Lower leg skin (tissue), 4 donors: ENCODE measurements around the gene WDR4. TPM values are rescaled to one million over a fixed set of nuclear protein-coding genes. Genes with fewer than 3 reads are reported as not detected.

Experiments used
- DNase-seq, 2 donors: peaks; one replicate each; pipeline ENCODE4 v3.0.0-alpha.2; 2019; ENCODE audit warnings: low spot score in 2 of 2
- H3K4me3 ChIP-seq: fragments of 200-600 bp; sonication (generic); 2 replicates; pipeline ENCODE4 v1.5.1; 2017; ENCODE audit warnings: mild to moderate bottlenecking, low read depth; ENCODE audit not compliant: poor library complexity, severe bottlenecking
- CTCF ChIP-seq, 3 donors: fragments of 450-650 bp; IDR thresholded peaks; one replicate each; pipeline ENCODE4 v1.5.1; 2016; ENCODE audit warnings: antibody characterized with exemption in 3 of 3, mild to moderate bottlenecking in 3 of 3, moderate library complexity in 2 of 3
- POLR2A ChIP-seq, 2 donors: fragments of 450-650 bp; IDR thresholded peaks; one replicate each; pipeline ENCODE4 v1.6.1; 2016 to 2017; ENCODE audit warnings: antibody characterized with exemption in 2 of 2, mild to moderate bottlenecking in 1 of 2, moderate library complexity in 1 of 2
- WGBS, 2 donors: methylation state at CpG; one replicate each; pipeline ENCODE4 v1.1.5; 2018; 5-methylcytosine and 5-hydroxymethylcytosine counted together
- intact Hi-C: fragments of 100-400 bp; cut with DNase I; formaldehyde crosslinking; loops from one replicate; pipeline ENCODE4 v1.15.0; 2023; ENCODE audit warnings: low total_unique reads
- total RNA-seq, 4 donors: library from RNA; depleted of rRNA; stranded (reverse); fragments of >200 nt; gene quantifications; one replicate each; pipeline ENCODE4 v1.1.0, GENCODE V29; 2016

Gene WDR4
- total RNA-seq, 4 donors from 2014 or later: 10.3 to 17.4 (median 12.0) TPM

- intact Hi-C loops: no loop called here
- WGBS, 2 donors: 87 to 89% methylated on average over 19 of the region's 19 CpGs
These were observed 21.0 kb downstream of the WDR4 start for GRCh38 chr21:42858185-42858847.

GRCh38 chr21:42857216-42857615 lies 22.1 kb downstream of the WDR4 start:
- WGBS, 2 donors: 90 to 97% methylated on average over 9 to 11 of the region's 11 CpGs
- no peak overlapping the region for H3K4me3 ChIP-seq
- DNase-seq: no peak
- TF ChIP-seq POLR2A (IDR thresholded peaks at IDR 0.05) (no peak), CTCF (IDR thresholded peaks at IDR 0.05) (no peak)
- intact Hi-C loops: no loop called here

More at GRCh38 chr21:42858185-42858847, 21.0 kb downstream of the WDR4 start:
- no peak for TF ChIP-seq POLR2A (IDR thresholded peaks at IDR 0.05)
- no peak for TF ChIP-seq CTCF (IDR thresholded peaks at IDR 0.05)
- no peak for DNase-seq
- no peak overlapping the region for H3K4me3 ChIP-seq

GRCh38 chr21:42855937-42856335 lies 23.4 kb downstream of the WDR4 start:
- 86 to 95% methylated on average over 18 of the region's 18 CpGs for WGBS, 2 donors
- H3K4me3 ChIP-seq: no peak overlapping the region
- TF ChIP-seq POLR2A (IDR thresholded peaks at IDR 0.05) (no peak), CTCF (IDR thresholded peaks at IDR 0.05) (no peak)
- no peak for DNase-seq
- intact Hi-C loops: no loop called here

GRCh38 chr21:42855171-42855936 lies 24.0 kb downstream of the WDR4 start:
- 88 to 91% methylated on average over 17 to 19 of the region's 19 CpGs for WGBS, 2 donors
- no peak for DNase-seq

GRCh38 chr21:42854246-42855010 lies 24.9 kb downstream of the WDR4 start:
- intact Hi-C loops: no loop called here
- H3K4me3 ChIP-seq: no peak overlapping the region
- WGBS, 2 donors: 94 to 95% methylated on average over 25 to 28 of the region's 28 CpGs
- TF ChIP-seq CTCF (IDR thresholded peaks at IDR 0.05) (no peak), POLR2A (IDR thresholded peaks at IDR 0.05) (no peak)
- no peak for DNase-seq

More at GRCh38 chr21:42855171-42855936, 24.0 kb downstream of the WDR4 start:
- H3K4me3 ChIP-seq: no peak overlapping the region
- intact Hi-C loops: no loop called here
- TF ChIP-seq POLR2A (IDR thresholded peaks at IDR 0.05) (no peak), CTCF (IDR thresholded peaks at IDR 0.05) (no peak)
